Stimulated activated CD4-positive, alpha-beta T cell treated with anti-CD3 and anti-CD28 coated beads, Interleukin-12 subunit alpha, Interleukin-12 subunit beta, amount 100 ng/mL, for 24 hours (primary cell): ENCODE measurements around the gene EXTL2.
"Not testable (repeated sequence)": the region's sequence is repeated elsewhere in the genome, so short reads cannot be mapped to it uniquely, and the experiment has no call there.

Source experiments
- DNase-seq, 2 experiments: peaks; one replicate each; pipeline ENCODE4 v3.0.0-alpha.2; 2020; ENCODE audit warnings: low read depth in 2 of 2

The EXTL2 gene, protein sequence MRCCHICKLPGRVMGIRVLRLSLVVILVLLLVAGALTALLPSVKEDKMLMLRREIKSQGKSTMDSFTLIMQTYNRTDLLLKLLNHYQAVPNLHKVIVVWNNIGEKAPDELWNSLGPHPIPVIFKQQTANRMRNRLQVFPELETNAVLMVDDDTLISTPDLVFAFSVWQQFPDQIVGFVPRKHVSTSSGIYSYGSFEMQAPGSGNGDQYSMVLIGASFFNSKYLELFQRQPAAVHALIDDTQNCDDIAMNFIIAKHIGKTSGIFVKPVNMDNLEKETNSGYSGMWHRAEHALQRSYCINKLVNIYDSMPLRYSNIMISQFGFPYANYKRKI

DNA sequence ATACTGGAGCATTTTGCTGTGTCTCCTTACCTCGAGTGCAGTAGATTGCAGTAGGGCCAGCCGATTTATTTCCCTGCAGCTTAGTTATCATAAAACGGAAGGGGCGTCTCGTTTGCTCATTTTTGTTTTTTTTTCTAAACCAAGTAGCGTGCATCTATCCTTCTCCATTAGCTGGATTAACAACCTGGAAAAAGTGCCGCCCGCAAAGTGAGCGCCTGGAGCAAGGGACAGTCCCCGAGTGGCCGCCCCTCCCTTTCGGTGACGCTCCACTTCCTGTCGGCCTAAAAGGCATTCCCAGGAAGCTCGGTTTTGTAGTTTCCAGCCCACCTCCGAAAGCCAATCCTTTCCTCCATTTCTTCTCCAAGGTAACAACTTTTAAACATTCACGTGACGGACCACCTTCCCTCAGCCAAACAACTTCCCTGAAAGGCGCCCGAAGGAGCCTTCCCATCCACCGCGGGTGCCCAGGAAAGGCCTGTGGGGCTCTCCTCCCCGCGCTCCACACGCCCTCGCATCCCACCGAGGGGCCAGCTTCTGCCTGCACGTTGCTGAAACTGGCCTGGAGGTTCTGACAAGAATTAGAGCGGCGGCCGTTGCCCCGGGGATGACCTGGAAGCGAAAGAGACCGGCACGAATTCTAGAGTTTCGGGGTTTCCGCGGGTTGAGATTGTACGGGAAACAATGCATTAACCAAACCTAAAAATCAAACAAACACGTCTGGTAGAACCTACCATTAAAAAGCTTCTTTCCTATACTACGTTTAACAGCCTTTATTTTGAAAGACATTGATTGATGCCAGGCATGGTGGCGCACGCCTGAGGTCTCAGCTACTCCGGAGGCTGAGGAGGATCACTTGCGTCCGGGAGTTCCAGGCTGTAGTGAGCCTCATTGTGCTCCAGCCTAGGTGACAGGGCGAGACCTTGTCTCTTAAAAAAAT, at the start of gene EXTL2:
Gene EXTL2 (minus strand): TSS at position 240 of the 937 bp plus-strand sequence. CDS start 6,085 bp downstream, outside the sequence.
- DNase-seq, result peak; percentile 42 to 73

DNA sequence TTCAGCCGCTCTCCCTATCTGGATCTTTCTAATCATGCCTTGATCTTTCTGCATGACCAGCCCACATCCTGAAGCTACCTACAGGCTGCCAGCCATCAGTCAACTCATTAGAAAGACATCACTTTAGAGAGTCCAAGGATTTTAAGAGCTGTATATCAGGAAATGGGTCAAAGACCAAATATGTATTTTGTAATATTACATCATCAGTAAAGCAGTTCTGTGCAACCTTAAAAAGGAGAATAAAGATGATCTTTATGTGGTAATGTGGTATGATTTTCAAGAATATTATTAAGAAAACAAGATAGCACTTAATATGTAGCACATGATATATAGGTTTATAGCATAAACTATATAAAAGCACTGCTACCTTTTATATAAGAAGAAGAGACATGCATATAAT, 48.9 kb upstream of the EXTL2 start:
- no peak for DNase-seq

DNA sequence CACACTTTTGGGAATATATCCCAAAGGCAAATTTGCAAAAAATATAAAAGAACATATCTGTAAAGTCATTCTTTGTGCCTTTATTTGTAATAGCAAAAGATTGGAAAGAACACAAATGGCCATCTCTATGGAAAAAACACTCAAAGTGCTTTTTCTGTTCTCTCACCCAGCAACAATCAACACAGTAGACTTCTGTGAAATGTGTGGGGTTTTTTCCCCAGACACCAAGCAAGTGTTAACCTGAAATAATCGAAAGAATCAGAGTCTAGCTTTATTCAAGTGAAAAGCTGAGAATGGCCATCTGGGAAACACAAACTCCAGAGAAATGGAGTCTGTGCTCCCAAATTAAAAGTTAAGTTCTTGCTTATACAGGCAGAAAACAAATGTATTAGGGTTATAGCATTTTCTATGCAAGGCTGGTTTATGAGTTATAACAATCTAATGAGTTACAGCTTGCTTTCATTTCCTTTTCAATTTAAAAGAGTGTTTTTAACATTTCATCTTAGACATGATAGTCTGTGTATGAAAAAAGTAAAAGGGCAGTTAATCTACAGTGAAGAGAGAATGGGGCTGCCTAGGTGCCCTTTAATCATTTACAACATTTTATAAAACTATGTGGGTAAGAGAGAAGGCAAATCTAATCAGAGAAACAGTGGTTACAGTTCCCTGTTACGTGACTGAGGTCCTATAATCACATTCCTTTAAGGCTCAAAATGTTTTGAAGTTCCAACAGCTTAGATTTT, 47.8 kb upstream of the EXTL2 start:
- no peak for DNase-seq

DNA sequence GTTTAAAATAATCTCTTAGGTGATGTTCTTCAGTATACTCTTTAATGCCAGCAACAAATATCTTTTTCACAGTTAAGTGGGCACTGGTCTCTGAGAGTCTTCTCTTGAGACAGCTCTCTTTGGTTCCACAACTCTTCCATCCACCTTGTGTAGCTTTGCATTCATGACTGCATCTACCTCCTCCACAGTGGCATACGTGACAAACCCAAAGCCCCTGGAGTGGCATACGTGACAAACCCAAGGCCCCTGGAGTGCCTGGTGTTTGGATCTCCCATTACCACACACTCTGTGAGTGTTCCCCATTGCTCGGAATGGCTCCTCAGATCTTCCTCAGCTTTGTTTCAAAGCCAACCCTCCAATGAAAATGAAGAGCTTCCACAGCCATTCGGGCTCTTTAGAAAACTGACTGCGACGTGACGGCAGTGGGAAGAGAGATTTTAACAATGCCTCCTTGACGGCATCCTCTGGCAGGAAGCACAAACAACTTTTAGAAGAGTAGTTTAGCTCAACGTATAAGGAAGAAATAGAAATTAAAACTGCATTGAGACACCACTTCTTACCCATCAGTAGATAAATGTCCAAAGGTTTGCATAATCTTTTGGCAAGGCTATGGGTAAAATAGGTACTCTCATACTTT, 47.1 kb upstream of the EXTL2 start:
- DNase-seq, result no peak

DNA sequence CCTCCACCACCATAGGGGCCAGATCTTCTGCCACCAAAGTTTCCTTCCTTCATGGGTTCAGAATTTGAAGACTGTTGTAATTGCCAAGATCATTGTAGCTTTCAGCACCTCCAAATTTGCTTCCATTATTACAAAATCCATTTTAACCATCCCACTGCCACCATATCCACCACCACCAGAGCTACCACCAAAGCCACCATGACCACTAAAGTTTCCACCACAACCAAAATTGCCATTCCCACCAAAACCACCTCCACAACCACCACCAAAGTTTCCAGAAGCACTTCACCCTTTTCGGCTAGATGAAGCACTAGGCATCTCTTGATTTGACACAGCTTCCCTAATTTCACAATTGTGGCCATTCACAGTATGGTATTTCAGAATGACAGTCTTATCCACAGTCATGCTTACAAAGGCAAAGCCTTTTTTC, 46.5 kb upstream of the EXTL2 start:
- peak in 1 of 2 experiments; percentile 46 for DNase-seq

DNA sequence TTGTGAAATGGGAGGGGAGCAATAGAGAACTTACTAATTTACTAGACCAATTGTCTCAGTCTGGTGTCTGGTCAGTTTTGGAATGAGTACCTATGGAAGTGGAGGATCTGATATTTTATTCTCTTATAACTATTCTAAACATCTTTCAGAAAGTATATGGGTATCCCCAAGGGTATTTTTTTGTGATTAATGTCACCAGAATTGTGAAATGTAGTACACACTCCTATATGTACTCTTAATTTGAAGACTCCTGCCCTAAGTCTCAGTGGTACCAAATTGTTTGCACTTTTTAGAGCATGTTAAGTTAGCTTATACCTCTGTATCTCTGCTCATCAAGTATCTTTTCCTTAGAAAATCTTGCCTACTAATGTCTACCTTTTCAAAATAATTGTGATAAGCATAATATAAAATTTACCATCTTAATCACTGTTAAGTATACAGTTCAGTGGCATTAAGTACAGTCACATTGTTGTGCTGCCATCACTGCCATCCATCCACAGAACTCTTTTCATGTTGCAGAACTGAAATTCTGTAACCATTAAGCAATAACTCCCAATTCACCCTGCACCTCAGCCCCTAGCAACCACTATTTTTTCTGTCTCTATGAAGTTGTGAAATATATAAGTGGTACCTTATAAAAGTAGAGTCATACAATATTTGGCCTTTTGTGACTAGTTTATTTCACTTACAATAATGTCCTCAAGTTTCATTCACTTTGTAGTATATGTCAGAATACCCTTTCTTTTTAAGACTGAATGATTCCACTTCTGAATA, 41.7 kb upstream of the EXTL2 start:
- DNase-seq, result no peak

DNA sequence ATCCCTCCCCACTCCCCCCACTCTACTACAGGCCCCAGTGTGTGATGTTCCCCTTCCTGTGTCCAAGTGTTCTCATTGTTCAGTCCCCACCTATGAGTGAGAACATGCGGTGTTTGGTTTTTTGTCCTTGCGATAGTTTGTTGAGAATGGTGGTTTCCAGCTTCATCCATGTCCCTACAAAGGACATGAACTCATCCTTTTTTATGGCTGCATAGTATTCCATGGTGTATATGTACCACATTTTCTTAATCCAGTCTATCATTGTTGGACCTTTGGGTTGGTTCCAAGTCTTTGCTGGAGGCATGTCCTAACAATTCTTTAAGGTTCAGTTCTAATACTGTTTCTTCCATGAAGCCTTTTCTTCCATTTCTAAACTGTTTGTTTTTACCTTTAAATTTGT, 38.9 kb upstream of the EXTL2 start:
- not testable (repeated sequence) for DNase-seq

DNA sequence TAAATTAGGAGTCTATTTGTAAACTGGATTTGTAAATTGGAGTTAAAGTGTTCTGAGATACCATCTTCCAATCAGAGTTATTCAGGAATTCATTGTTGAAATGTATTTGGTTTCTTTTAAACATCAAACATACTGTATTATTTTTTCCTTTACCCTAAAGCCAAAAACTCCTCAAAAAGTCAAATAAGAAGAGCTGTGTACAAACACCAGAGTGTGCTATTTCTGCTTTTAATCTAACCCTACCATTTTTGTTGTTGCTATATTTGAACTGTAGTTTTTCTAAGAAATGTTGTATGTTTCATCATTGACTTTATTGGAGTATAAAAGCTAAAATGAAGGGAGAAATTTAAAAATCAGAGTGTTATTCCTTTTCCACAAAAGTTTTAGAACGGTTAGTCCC, 37.1 kb upstream of the EXTL2 start:
- no peak for DNase-seq

DNA sequence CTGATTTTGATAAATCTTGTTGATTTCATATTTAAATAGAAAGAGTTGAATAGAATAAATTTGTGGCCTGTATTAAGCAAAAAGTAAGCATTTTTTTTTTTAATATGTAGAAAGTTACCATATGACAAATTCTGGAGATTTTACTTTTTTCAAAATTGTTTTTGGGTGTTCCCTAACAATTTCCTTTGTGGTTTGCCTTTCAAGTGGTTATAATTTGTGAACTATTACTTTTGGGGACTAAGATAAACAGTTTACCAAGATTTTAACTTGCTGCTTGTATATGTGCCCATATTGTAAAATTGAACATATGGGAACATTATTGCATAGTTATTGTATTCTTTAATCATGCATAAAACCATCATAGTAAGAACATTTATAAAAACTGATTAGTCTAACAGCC, 35.9 kb upstream of the EXTL2 start:
- DNase-seq, result no peak

DNA sequence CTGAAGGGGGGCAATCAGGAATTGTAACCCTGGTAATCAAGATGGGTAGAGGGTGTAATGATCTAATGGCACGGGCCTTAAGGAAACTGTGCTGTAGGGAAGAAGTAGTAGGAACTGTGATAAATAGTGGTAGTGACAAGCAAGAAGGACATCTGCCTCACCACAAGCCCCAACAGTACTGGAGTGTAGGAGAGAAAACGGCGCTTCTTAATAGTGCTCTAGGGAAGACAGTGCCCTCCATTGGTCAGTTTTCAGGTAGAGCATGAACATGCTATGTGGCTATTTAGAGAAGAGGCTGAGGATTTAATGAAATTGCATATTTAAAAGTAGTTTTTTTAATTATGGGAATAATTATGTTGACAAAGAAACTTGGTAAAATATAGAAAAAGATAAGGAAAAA, 33.5 kb upstream of the EXTL2 start:
- DNase-seq, result no peak

DNA sequence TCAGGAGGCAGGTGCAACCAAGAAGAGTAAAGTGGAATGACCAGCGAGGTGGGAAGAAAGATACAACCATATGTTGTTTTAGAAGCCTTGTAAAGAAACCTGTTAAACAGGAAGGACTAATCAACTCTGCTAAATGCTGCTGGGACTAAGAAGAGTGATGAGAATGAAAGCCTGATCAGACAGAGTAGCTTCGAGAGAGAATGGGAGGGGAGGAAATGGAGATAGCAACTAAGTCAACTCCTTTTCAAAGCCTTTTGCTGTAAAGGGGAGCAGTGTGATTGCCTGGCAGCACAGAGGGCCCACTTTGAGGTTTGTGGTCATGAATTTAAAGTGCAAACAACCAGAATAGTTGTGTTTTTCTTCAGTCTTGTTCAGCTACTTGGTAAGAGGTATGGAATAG, 32.6 kb upstream of the EXTL2 start:
- DNase-seq, result no peak

DNA sequence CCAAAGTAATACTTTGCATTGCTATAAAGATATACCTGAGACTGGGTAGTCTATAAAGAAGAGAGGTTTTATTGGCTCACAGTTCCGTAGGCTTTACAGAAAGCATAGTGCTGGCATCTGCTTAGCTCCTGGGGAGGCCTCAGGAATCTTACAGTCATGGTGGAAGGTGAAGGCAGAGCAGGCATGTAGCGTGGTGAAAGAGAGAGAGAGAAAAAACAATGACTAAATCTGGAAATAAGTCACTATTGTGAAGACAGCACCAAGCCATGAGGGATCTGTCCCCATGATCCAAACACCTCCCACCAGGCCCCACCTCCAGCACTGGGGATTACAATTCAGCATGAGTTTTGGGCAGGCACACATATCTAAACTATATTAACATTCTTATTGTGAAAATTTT, 31.6 kb upstream of the EXTL2 start:
- DNase-seq, result no peak

DNA sequence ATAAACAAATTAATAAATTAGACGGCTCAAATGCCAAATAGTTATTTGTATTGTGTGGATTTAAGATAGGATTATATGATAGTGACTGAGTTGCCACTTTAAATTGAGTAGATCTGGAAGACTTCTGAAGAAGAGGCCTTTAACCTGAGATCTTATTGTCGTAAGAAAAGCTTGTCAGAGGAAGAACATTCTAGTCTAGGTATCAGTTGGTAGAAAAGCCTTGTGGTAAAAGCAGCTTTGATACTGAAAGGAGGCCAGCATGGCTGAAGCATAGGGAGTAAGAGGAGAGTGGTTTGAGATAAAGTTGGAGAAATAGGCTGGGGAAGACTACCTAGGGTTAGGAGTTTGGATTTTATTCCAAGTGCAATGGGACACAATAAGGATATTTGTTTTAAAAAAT, 30.3 kb upstream of the EXTL2 start:
- no peak for DNase-seq

DNA sequence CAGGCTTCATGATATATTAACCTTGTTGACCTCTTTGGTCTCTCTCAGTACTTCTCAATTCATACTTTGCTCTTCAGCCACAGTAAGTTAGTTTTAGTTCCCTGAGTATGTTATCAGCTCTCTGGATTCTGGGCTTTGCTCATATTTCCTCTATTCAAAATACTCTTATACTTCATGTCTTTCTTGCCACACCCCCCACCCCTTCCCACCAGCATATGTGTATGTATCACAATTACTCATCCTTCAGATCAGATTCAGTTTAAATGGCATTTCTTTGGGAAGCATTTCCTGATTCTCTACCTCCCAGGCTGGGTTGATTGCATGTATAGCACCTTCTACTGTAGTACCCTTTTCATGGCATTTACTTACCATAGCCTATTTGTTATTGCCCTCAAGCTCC, 29.6 kb upstream of the EXTL2 start:
- no peak for DNase-seq

DNA sequence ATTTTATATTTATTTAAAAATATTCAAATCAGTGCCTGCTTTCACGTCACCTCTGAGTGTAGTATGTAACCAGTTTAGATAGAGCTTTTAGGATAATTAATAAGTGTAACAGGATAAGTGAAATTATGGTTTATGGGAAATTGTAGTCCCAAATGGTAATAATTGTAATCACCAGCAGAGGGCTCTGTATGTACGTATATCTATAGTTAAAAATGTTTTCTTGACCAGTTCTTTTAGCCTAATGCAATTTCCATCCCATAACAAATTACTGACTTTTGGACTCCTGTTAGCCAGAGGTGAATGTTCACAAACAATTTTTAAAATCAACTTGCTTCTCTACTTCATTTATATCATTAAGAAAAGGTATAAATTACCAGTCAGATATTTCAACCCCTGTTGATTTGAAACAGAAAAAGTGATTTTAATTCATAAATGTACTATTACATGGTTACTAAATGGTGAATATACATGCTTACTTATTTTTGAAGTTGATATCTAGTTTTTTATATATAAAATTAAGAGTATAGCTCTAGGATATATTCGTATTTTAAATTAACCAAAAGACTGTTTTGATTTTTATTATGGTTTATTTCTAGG, 26.6 kb upstream of the EXTL2 start:
- no peak for DNase-seq

DNA sequence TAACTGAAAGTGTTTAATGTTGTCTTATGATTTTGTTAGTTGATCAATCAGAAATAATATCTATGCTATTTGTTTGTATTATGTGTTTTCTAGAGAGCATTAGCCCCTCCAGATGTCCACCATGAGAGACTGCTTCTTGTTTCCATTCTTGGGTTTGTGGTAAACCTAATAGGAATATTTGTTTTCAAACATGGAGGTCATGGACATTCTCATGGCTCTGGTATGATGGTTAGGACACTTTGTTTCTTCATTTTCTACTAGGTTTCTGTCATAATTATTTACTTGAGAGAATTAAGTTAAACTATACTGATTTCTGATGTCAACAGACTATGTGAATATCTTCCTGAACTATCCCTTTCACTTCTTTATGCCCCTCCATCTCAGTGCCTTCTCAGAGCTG, 17.4 kb upstream of the EXTL2 start:
- DNase-seq, result no peak

DNA sequence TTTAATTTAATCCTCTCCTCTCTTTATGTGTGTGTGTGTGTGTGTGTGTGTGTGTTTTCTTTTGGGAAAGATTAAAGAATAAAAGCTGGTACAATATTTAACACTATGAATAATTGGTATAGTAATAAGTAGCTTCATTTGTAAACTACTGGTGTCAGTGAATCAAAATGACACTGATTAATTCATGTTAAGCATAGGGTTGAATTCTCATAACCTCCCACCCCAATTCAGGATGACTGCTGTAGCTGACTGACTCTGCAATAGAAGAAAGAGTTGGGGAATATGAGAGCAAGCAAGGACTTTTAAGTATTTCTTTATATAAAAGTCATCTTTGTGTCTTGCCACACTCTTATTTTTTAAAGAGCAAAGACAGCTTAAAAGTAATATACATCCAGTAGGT, 14.4 kb upstream of the EXTL2 start:
- no peak for DNase-seq

DNA sequence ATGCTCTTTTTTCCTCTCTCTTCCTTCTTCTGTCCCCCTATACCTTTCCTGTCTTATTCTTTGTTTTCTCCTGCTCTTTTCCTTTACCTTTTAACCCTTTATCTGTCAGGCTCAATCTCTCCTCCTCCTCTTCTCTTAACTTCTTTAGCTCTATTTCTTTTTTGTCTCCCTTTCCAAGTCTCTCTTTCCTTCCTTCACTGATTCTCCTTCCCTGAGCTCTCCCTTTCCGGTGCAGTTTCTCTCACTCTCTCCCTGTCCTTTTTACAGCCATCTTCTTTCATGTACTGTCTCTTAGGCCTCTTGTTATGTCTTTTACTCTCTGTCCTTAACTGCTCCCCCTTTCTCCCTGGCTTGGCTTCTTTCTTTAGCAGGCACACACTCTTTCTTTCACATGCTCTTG, 13.2 kb upstream of the EXTL2 start:
- no peak for DNase-seq

DNA sequence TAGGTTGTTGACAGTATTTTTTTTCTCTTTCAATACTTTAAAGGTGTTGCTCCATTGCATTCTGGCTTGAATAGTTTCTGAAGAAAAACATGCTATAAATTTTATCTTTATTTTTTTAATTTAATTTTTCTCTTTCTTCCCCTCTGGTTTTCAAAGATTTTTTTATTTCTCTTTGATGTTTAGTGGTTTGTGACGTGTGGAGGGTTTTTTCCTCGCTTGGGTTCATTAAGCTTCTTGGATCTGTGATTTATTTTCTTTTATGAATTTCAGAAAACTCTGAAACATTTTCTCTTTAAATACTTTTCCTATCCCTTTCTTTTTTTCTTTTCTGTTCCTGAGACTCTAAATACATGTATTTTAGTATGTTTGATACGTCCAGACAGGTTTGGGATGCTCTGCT, 10.5 kb upstream of the EXTL2 start:
- no peak for DNase-seq

DNA sequence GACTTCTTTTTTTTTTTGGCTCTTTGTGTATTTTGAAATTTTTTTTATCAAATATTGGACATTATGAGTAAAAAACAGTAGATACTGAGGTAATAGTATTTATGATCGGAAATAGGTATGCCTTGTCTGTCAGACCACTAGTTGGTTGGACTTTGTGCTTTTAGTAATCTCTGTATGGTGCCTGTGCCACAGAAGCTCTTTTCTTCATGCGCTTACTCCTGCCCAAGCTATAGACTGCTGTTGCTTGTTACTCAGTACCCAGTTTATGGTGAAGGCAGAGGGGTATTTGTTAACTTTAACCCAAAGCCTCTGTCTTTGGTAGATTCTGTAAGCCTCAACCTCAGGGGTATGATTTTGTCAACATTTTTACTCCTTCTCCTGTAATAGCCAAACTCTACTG, 9.9 kb upstream of the EXTL2 start:
- no peak for DNase-seq

DNA sequence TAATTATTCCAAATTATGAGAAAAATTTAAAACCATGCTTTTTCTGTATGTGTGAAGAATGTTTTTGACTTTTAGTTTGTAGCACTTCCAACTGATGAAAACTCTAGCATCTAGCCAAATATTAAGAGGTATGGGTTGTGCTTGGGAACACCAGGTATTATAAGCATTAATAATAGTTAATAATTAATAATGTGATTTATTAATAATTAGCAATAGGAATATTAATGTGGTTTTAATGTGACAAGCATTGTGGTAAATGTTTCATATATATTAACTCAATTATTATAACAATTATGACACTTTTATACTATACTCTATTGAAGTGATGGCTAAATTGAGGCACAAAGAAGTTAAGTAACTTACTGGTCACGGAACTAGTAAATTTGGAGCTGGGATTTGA, 9.1 kb upstream of the EXTL2 start:
- DNase-seq, result no peak
